Measurements from ENCODE around the gene COL23A1.

Gene COL23A1

GRCh38 chr5:178328826-178329730, 261.1 kb downstream of the COL23A1 start:
- TF ChIP-seq CTCF (conservative IDR thresholded peaks at IDR 0.05) = no peak
- H3K27ac ChIP-seq = no peak overlapping the region

GRCh38 chr5:178327931-178328711, 262.1 kb downstream of the COL23A1 start:
- TF ChIP-seq CTCF (conservative IDR thresholded peaks at IDR 0.05) = no peak
- H3K27ac ChIP-seq = no peak overlapping the region

- no peak for TF ChIP-seq CTCF (conservative IDR thresholded peaks at IDR 0.05)
- H3K27ac ChIP-seq = no peak overlapping the region
These were observed 262.7 kb downstream of the COL23A1 start for GRCh38 chr5:178327446-178327845.

- no peak overlapping the region for H3K27ac ChIP-seq
- TF ChIP-seq CTCF (conservative IDR thresholded peaks at IDR 0.05) = no peak
These were observed 263.8 kb downstream of the COL23A1 start for GRCh38 chr5:178326374-178326715.

- no peak overlapping the region for H3K27ac ChIP-seq
These were observed 264.4 kb downstream of the COL23A1 start for GRCh38 chr5:178325679-178326373.

GRCh38 chr5:178325311-178325678, 264.9 kb downstream of the COL23A1 start:
- no peak overlapping the region for H3K27ac ChIP-seq
- no peak for TF ChIP-seq CTCF (conservative IDR thresholded peaks at IDR 0.05)

More at GRCh38 chr5:178325679-178326373, 264.4 kb downstream of the COL23A1 start:
- no peak for TF ChIP-seq CTCF (conservative IDR thresholded peaks at IDR 0.05)

Measured in VCaP (cell line).